Liver (tissue), 9 donors: ENCODE results near the gene NUDT4. TPM values are rescaled to one million over a fixed set of nuclear protein-coding genes. Genes with fewer than 3 reads are reported as not detected.

Source experiments
- DNase-seq: peaks from one replicate; pipeline ENCODE4 v3.0.0-alpha.2; 2017; ENCODE audit warnings: low spot score
- H3K27ac ChIP-seq, 2 donors: one replicate each; pipeline ENCODE4 v1.7.0; 2013; ENCODE audit warnings: inconsistent platforms in 2 of 2, low read length in 2 of 2, control low read depth in 1 of 2, low read depth in 1 of 2, mild to moderate bottlenecking in 1 of 2
- H3K27me3 ChIP-seq, 4 donors: one replicate each; pipeline versions ENCODE4 v1.6.1 to v1.7.0; 2013; ENCODE audit warnings: low read length in 3 of 4, inconsistent platforms in 1 of 4, mild to moderate bottlenecking in 1 of 4, moderate library complexity in 1 of 4; ENCODE audit not compliant: control insufficient read depth in 4 of 4, insufficient read depth in 4 of 4
- H3K36me3 ChIP-seq, 4 donors: one replicate each; pipeline versions ENCODE4 v1.6.1 to v1.7.0; 2013; ENCODE audit warnings: low read length in 3 of 4, mild to moderate bottlenecking in 3 of 4, low read depth in 1 of 4, moderate library complexity in 1 of 4; ENCODE audit not compliant: control insufficient read depth in 4 of 4, insufficient read depth in 3 of 4
- H3K4me1 ChIP-seq, 4 donors: one replicate each; pipeline versions ENCODE4 v1.6.1 to v1.7.0; 2013; ENCODE audit warnings: low read length in 3 of 4, mild to moderate bottlenecking in 3 of 4, moderate library complexity in 1 of 4; ENCODE audit not compliant: control insufficient read depth in 4 of 4, insufficient read depth in 4 of 4
- H3K4me3 ChIP-seq, 3 donors: one replicate each; pipeline versions ENCODE4 v1.6.1 to v1.7.0; 2013; ENCODE audit warnings: low read length in 3 of 3, control low read depth in 1 of 3, low read depth in 1 of 3, mild to moderate bottlenecking in 1 of 3
- H3K9ac ChIP-seq, 2 donors: one replicate each; pipeline ENCODE4 v1.7.0; 2013; ENCODE audit warnings: low read length in 2 of 2, mild to moderate bottlenecking in 2 of 2, moderate library complexity in 2 of 2, control low read depth in 1 of 2, low read depth in 1 of 2
- H3K9me3 ChIP-seq, 4 donors: one replicate each; pipeline versions ENCODE4 v1.6.1 to v1.7.0; 2013; ENCODE audit warnings: low read length in 3 of 4; ENCODE audit not compliant: control insufficient read depth in 4 of 4
- CTCF ChIP-seq: fragments of 150-350 bp; IDR thresholded peaks from 2 replicates; pipeline ENCODE4 v1.5.1; 2017; ENCODE audit warnings: improper control_type of control experiment, low read depth, low read length; ENCODE audit not compliant: missing input control
- EGR1 ChIP-seq, 2 donors: IDR thresholded peaks; 2 replicates each; pipeline ENCODE4 v1.6.1; 2016 to 2018; ENCODE audit warnings: antibody characterized with exemption in 2 of 2, low read depth in 2 of 2
- FOXA1 ChIP-seq: IDR thresholded peaks from 2 replicates; pipeline ENCODE4 v1.6.1; 2016; ENCODE audit warnings: antibody characterized with exemption
- FOXA2 ChIP-seq: IDR thresholded peaks from 2 replicates; pipeline ENCODE4 v1.6.1; 2016; ENCODE audit warnings: antibody characterized with exemption
- GABPA ChIP-seq, 2 donors: IDR thresholded peaks in 1 of 2; conservative IDR thresholded peaks in 1 of 2; 2 replicates each; pipeline ENCODE4 v1.6.1; 2016; ENCODE audit warnings: antibody characterized with exemption in 2 of 2, mild to moderate bottlenecking in 1 of 2, moderate library complexity in 1 of 2
- HNF4A ChIP-seq, 2 donors: conservative IDR thresholded peaks; 2 replicates each; pipeline ENCODE4 v1.6.1; 2016; ENCODE audit warnings: antibody characterized with exemption in 2 of 2, mild to moderate bottlenecking in 2 of 2
- HNF4G ChIP-seq: IDR thresholded peaks from 2 replicates; pipeline ENCODE4 v1.6.1; 2016; ENCODE audit warnings: antibody characterized with exemption
- JUND ChIP-seq, 2 donors: IDR thresholded peaks; 2 replicates each; pipeline ENCODE4 v1.6.1; 2016; ENCODE audit warnings: antibody characterized with exemption in 2 of 2
- MAX ChIP-seq: IDR thresholded peaks from 2 replicates; pipeline ENCODE4 v1.6.1; 2016; ENCODE audit warnings: antibody characterized with exemption
- NR2F2 ChIP-seq: IDR thresholded peaks from 2 replicates; pipeline ENCODE4 v1.6.1; 2016; ENCODE audit warnings: antibody characterized with exemption
- RAD21 ChIP-seq, 2 donors: IDR thresholded peaks; 2 replicates each; pipeline ENCODE4 v1.6.1; 2016; ENCODE audit warnings: antibody characterized with exemption in 2 of 2, mild to moderate bottlenecking in 2 of 2
- REST ChIP-seq: IDR thresholded peaks from 2 replicates; pipeline ENCODE4 v1.6.1; 2016; ENCODE audit warnings: antibody characterized with exemption, mild to moderate bottlenecking
- RXRA ChIP-seq, 2 donors: IDR thresholded peaks; 2 replicates each; pipeline ENCODE4 v1.6.1; 2017 to 2018; ENCODE audit warnings: antibody characterized with exemption in 2 of 2, mild to moderate bottlenecking in 1 of 2
- SP1 ChIP-seq: IDR thresholded peaks from 2 replicates; pipeline ENCODE4 v1.6.1; 2018; ENCODE audit warnings: antibody characterized with exemption, mild to moderate bottlenecking
- TAF1 ChIP-seq: conservative IDR thresholded peaks from 2 replicates; pipeline ENCODE4 v1.6.1; 2016; ENCODE audit warnings: antibody characterized with exemption, mild to moderate bottlenecking
- YY1 ChIP-seq: IDR thresholded peaks from 2 replicates; pipeline ENCODE4 v1.6.1; 2016; ENCODE audit warnings: antibody characterized with exemption, mild to moderate bottlenecking
- ZBTB33 ChIP-seq: IDR thresholded peaks from 2 replicates; pipeline ENCODE4 v1.6.1; 2016; ENCODE audit warnings: antibody characterized with exemption
- WGBS: extraction: QIAGEN DNeasy Blood & Tissue Kit; methylation state at CpG from one replicate; pipeline ENCODE4 v1.1.7; 2013; 5-methylcytosine and 5-hydroxymethylcytosine counted together
- polyA plus RNA-seq, 2 donors: library from polyadenylated mRNA; stranded (reverse) in 1 of 2; unstranded in 1 of 2; fragments of 200-250 nt in 1 of 2; fragments of >200 nt in 1 of 2; fragmentation: Nextera tagmentation in 1 of 2; extraction: Ambion mirVana in 1 of 2; gene quantifications; one replicate each; pipeline versions ENCODE4 v1.2.1 to v1.2.3, GENCODE V29; 2013 to 2015
- total RNA-seq, 2 donors: library from RNA; depleted of rRNA; stranded (reverse); fragments of >200 nt; gene quantifications; one replicate each; pipeline ENCODE4 v1.2.3, GENCODE V29; 2014
- donor health status: healthy.
- donor health status: healthy.
- donor health status: healthy.
- donor health status: healthy.
- donor health status: healthy.

The NUDT4 gene
- total and polyA plus RNA-seq, 4 donors: 8.9 to 141 (median 11.9) TPM

- TF ChIP-seq CTCF (no peak), JUND (IDR thresholded peaks at IDR 0.05) (no peak), FOXA2 (no peak)
Observed at GRCh38 chr12:93333054-93333453, 44.7 kb upstream of the NUDT4 start (continued).

- H3K4me1 ChIP-seq: no peaks in the 10 kb centered on the region
- no peaks in the 10 kb centered on the region for H3K27me3 ChIP-seq
- H3K36me3 ChIP-seq: no peaks in the 10 kb centered on the region
- no peak overlapping the region for H3K27ac ChIP-seq
- H3K9me3 ChIP-seq: no peaks in the 10 kb centered on the region
- over 99% methylated on average over 3 of the region's 3 CpGs for WGBS
- no peak for DNase-seq
- H3K9ac ChIP-seq: no peak overlapping the region
- no peak overlapping the region for H3K4me3 ChIP-seq
- TF ChIP-seq EGR1 (IDR thresholded peaks at IDR 0.05; ENCODE audit: low read depth in 2 of 2): no peak
- no peak for TF ChIP-seq RAD21 (IDR thresholded peaks at IDR 0.05)
- no peak for TF ChIP-seq GABPA (IDR thresholded peaks at IDR 0.05 in 1 of 2, conservative IDR thresholded peaks at IDR 0.05 in 1 of 2)
- TF ChIP-seq RXRA (IDR thresholded peaks at IDR 0.05): no peak
- TF ChIP-seq JUND (IDR thresholded peaks at IDR 0.05): no peak
Observed at GRCh38 chr12:93333828-93334227, 43.9 kb upstream of the NUDT4 start.

DNA sequence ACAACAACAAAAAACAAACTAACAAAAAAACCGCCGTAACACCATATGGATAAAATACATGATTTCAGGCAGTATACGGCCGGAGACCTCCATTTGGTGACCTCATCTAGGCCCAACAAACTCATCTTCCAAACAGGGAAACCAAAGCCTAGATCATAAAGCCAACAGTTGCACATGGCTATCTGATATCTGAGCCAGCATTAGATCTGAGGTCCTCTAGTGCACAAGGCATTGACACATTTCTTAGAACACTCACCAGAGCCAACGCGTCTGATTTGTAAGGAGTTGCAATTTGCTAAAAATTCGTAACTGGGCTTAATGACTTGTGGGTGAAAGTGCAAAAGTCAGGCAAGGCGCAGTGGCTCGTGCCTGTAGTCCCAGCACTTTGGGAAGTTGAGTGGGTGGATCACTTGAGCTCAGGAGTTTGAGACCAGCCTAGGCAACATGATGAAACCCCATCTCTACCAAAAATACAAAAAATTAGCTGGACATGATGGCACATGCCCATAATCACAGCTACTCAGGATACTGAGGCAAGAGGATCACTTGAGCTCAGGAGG is 42.0 kb upstream of the NUDT4 start:
- no peak overlapping the region for H3K27ac ChIP-seq
- H3K9me3 ChIP-seq: no peaks in the 10 kb centered on the region
- H3K36me3 ChIP-seq: no peaks in the 10 kb centered on the region
- no peak overlapping the region for H3K4me3 ChIP-seq
- no peaks in the 10 kb centered on the region for H3K27me3 ChIP-seq
- H3K4me1 ChIP-seq: no peaks in the 10 kb centered on the region
- DNase-seq: no peak
- no peak overlapping the region for H3K9ac ChIP-seq
- TF ChIP-seq FOXA2 (no peak), HNF4G (no peak)
- whole genome bisulfite sequencing: 90% methylated on average over 9 of the region's 9 CpGs

DNA sequence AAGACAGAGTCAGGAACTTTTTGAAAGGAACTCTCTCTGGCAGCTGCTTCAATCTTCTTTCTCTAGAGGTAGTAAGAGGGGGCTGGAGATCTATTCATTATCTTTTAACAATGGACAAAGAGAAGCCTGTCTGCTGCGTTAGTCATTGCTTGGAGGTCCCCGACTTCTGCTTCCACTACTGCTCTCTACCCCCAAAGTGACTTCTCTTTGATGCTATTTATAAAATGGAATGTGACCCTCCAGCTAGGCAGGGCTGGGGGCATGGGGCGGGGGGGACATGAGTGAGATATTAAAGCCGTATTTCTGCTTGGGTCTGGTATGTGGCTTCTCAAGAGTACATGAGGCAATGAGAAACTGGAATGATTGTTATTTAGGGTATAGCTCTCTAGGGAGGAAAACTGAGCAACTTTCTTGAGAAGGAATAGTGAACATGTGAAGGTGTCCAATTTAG is 41.4 kb upstream of the NUDT4 start:
- no peak overlapping the region for H3K9ac ChIP-seq
- WGBS: 76% methylated on average over 4 of the region's 4 CpGs
- H3K4me3 ChIP-seq: no peak overlapping the region
- H3K9me3 ChIP-seq: no peaks in the 10 kb centered on the region
- no peaks in the 10 kb centered on the region for H3K36me3 ChIP-seq
- no peak for DNase-seq
- H3K27me3 ChIP-seq: no peaks in the 10 kb centered on the region
- H3K4me1 ChIP-seq: no peaks in the 10 kb centered on the region
- H3K27ac ChIP-seq: no peak overlapping the region
- TF ChIP-seq GABPA (IDR thresholded peaks at IDR 0.05 in 1 of 2, conservative IDR thresholded peaks at IDR 0.05 in 1 of 2) (no peak), HNF4A (conservative IDR thresholded peaks at IDR 0.05) (no peak), FOXA1 (no peak), NR2F2 (no peak), REST (no peak), ZBTB33 (no peak), HNF4G (no peak), TAF1 (no peak), YY1 (no peak), MAX (no peak), CTCF (no peak), RAD21 (IDR thresholded peaks at IDR 0.05) (no peak), SP1 (no peak)
